ENCODE results near the gene GNA14. TPM values are rescaled to one million over a fixed set of nuclear protein-coding genes. Genes with fewer than 3 reads are reported as not detected.

The GNA14 gene
- total RNA-seq, 1 experiment from 2014 or later, result 0.25 TPM

DNA sequence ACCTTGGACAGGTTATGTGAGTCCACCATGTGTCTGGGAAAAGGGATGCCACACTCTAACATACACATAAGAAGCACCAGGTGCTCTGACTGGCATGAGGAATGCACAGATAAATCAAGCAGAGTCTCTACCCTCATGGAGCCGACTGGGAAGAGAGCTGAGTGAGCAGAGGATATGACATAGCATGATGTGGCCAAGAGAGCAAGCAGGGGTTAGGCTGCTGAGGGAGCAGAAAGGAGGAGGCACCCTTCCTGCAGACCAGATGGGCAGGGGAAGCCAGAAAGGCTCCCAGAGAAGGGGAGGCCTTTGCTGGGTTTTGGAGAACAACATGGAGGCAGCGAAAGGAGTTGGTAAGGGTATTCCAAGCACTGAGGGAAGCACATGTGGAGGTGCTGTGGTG lies 223.1 kb downstream of the GNA14 start:
- no peaks in the 10 kb centered on the region for H3K79me2 ChIP-seq (ENCODE audit: insufficient read depth, low read length)
- H3K27ac ChIP-seq (ENCODE audit: low read depth, low read length), result no peak overlapping the region
- ChIA-PET RAD21 (ENCODE audit: low non-redundant PET in 1 of 2, low total read pairs in 2 of 2, uncharacterized antibody in 2 of 2, unreplicated experiment in 2 of 2) (no interaction called here), POLR2A (no interaction called here), CTCF (no interaction called here)
- no peak overlapping the region for H3K4me2 ChIP-seq (ENCODE audit: low read length)
- no peak overlapping the region for H3K9ac ChIP-seq (ENCODE audit: low read length)
- TF ChIP-seq, protein P1, sequence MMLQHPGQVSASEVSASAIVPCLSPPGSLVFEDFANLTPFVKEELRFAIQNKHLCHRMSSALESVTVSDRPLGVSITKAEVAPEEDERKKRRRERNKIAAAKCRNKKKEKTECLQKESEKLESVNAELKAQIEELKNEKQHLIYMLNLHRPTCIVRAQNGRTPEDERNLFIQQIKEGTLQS (IDR thresholded peaks at IDR 0.05), result no peak
- no peak for TF ChIP-seq POLR2AphosphoS5 (IDR thresholded peaks at IDR 0.05; ENCODE audit: low read depth, low read length)
- TF ChIP-seq, protein P2, sequence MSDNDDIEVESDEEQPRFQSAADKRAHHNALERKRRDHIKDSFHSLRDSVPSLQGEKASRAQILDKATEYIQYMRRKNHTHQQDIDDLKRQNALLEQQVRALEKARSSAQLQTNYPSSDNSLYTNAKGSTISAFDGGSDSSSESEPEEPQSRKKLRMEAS (IDR thresholded peaks at IDR 0.05), result no peak
- TF ChIP-seq EGR1 (IDR thresholded peaks at IDR 0.05; ENCODE audit: low read depth), result no peak
- no peak for TF ChIP-seq SRF (IDR thresholded peaks at IDR 0.05; ENCODE audit: low read depth)
- TF ChIP-seq ELF1 (IDR thresholded peaks at IDR 0.05; ENCODE audit: borderline replicate concordance, low read depth), result no peak
- TF ChIP-seq SIN3A (IDR thresholded peaks at IDR 0.05; ENCODE audit: low read depth), result no peak
- TF ChIP-seq CBX3 (IDR thresholded peaks at IDR 0.05; ENCODE audit: low read depth), result no peak
- TF ChIP-seq EZH2phosphoT487 (IDR thresholded peaks at IDR 0.05; ENCODE audit: borderline replicate concordance), result no peak
- no peak for TF ChIP-seq CEBPB (IDR thresholded peaks at IDR 0.05; ENCODE audit: low read depth)
- no peak for TF ChIP-seq JUND (IDR thresholded peaks at IDR 0.05)
- TF ChIP-seq, protein P3, sequence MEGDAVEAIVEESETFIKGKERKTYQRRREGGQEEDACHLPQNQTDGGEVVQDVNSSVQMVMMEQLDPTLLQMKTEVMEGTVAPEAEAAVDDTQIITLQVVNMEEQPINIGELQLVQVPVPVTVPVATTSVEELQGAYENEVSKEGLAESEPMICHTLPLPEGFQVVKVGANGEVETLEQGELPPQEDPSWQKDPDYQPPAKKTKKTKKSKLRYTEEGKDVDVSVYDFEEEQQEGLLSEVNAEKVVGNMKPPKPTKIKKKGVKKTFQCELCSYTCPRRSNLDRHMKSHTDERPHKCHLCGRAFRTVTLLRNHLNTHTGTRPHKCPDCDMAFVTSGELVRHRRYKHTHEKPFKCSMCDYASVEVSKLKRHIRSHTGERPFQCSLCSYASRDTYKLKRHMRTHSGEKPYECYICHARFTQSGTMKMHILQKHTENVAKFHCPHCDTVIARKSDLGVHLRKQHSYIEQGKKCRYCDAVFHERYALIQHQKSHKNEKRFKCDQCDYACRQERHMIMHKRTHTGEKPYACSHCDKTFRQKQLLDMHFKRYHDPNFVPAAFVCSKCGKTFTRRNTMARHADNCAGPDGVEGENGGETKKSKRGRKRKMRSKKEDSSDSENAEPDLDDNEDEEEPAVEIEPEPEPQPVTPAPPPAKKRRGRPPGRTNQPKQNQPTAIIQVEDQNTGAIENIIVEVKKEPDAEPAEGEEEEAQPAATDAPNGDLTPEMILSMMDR (IDR thresholded peaks at IDR 0.05 in 2 of 3, conservative IDR thresholded peaks at IDR 0.05 in 1 of 3; ENCODE audit: borderline replicate concordance in 1 of 3, insufficient read depth in 1 of 3, low read depth in 2 of 3, low read length in 2 of 3), result no peak
- TF ChIP-seq, protein P4, sequence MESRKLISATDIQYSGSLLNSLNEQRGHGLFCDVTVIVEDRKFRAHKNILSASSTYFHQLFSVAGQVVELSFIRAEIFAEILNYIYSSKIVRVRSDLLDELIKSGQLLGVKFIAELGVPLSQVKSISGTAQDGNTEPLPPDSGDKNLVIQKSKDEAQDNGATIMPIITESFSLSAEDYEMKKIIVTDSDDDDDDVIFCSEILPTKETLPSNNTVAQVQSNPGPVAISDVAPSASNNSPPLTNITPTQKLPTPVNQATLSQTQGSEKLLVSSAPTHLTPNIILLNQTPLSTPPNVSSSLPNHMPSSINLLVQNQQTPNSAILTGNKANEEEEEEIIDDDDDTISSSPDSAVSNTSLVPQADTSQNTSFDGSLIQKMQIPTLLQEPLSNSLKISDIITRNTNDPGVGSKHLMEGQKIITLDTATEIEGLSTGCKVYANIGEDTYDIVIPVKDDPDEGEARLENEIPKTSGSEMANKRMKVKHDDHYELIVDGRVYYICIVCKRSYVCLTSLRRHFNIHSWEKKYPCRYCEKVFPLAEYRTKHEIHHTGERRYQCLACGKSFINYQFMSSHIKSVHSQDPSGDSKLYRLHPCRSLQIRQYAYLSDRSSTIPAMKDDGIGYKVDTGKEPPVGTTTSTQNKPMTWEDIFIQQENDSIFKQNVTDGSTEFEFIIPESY (IDR thresholded peaks at IDR 0.05; ENCODE audit: extremely low read depth, insufficient replicate concordance, low read length), result no peak
- TF ChIP-seq, protein P5, sequence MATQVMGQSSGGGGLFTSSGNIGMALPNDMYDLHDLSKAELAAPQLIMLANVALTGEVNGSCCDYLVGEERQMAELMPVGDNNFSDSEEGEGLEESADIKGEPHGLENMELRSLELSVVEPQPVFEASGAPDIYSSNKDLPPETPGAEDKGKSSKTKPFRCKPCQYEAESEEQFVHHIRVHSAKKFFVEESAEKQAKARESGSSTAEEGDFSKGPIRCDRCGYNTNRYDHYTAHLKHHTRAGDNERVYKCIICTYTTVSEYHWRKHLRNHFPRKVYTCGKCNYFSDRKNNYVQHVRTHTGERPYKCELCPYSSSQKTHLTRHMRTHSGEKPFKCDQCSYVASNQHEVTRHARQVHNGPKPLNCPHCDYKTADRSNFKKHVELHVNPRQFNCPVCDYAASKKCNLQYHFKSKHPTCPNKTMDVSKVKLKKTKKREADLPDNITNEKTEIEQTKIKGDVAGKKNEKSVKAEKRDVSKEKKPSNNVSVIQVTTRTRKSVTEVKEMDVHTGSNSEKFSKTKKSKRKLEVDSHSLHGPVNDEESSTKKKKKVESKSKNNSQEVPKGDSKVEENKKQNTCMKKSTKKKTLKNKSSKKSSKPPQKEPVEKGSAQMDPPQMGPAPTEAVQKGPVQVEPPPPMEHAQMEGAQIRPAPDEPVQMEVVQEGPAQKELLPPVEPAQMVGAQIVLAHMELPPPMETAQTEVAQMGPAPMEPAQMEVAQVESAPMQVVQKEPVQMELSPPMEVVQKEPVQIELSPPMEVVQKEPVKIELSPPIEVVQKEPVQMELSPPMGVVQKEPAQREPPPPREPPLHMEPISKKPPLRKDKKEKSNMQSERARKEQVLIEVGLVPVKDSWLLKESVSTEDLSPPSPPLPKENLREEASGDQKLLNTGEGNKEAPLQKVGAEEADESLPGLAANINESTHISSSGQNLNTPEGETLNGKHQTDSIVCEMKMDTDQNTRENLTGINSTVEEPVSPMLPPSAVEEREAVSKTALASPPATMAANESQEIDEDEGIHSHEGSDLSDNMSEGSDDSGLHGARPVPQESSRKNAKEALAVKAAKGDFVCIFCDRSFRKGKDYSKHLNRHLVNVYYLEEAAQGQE (IDR thresholded peaks at IDR 0.05; ENCODE audit: low read depth), result no peak
- no peak for TF ChIP-seq YY1 (IDR thresholded peaks at IDR 0.05; ENCODE audit: extremely low read depth, insufficient replicate concordance, low read depth, low read length)
- TF ChIP-seq ZNF274 (IDR thresholded peaks at IDR 0.05; ENCODE audit: low read depth, low read length), result no peak
- no peak for ATAC-seq
- H4K20me1 ChIP-seq (ENCODE audit: insufficient read depth), result no peaks in the 10 kb centered on the region
- no peaks in the 10 kb centered on the region for H3K4me1 ChIP-seq (ENCODE audit: control insufficient read depth in 1 of 2, insufficient read depth in 2 of 2, low read length in 2 of 2)
- DNase-seq (ENCODE audit: low read depth, low spot score), result no peak
- H3K9me3 ChIP-seq (ENCODE audit: control insufficient read depth in 1 of 2, insufficient read depth in 1 of 2, low read depth in 1 of 2, low read length in 2 of 2), result no peaks in the 10 kb centered on the region
- no peaks in the 10 kb centered on the region for H3K27me3 ChIP-seq (ENCODE audit: insufficient read depth, low read length)
- TSS peak; percentile 10 for BruUV-seq (replicated peaks)
- H3K4me3 ChIP-seq (replicated peaks in 1 of 2; ENCODE audit: low read depth in 1 of 2, low read length in 2 of 2), result no peak overlapping the region
- no peaks in the 10 kb centered on the region for H3K36me3 ChIP-seq (ENCODE audit: control insufficient read depth in 1 of 2, insufficient read depth in 2 of 2, low read length in 2 of 2)
- intact Hi-C loops (cut with micrococcal nuclease), result no loop called here
- no peaks in the 10 kb centered on the region for H3K9me2 ChIP-seq (ENCODE audit: insufficient read depth)
- H2AFZ ChIP-seq (ENCODE audit: low read depth, low read length, poor library complexity, severe bottlenecking), result no peak overlapping the region
